GM06990 (cell line): Measurements from ENCODE around the gene AQP7.
"Not testable (repeated sequence)": the region's sequence is repeated elsewhere in the genome, so short reads cannot be mapped to it uniquely, and the experiment has no call there.

Experiments used
- DNase-seq: peaks from one replicate; pipeline ENCODE4 v3.0.0-alpha.2; 2011; ENCODE audit not compliant: insufficient read length; ENCODE audit errors: extremely low read depth
- H3K27me3 ChIP-seq: replicated peaks from 2 replicates; pipeline ENCODE4 v1.6.0; 2011; ENCODE audit warnings: low read length; ENCODE audit not compliant: control insufficient read depth, insufficient read depth
- H3K36me3 ChIP-seq: 2 replicates; pipeline ENCODE4 v1.5.1; 2011; ENCODE audit warnings: low read length; ENCODE audit not compliant: control insufficient read depth, insufficient read depth
- H3K4me3 ChIP-seq: replicated peaks from 2 replicates; pipeline ENCODE4 v1.5.1; 2011; ENCODE audit warnings: low read depth, mild to moderate bottlenecking, control low read depth, low read length
- TF ChIP-seq, protein P1 (sequence below): IDR thresholded peaks from 2 replicates; pipeline ENCODE4 v1.5.1; 2011; ENCODE audit warnings: low read length, control low read depth, mild to moderate bottlenecking, inconsistent platforms; ENCODE audit not compliant: insufficient read depth, poor library complexity, severe bottlenecking

AQP7 gene

GRCh38 chr9:33382397-33382796 is 20.0 kb downstream of the AQP7 start:
- H3K4me3 ChIP-seq, H3K27me3 ChIP-seq, DNase-seq, H3K36me3 ChIP-seq: not testable (repeated sequence)

- Histone ChIP-seq H3K4me3 (no peak overlapping the region), H3K27me3 (no peaks in the 10 kb centered on the region), H3K36me3 (no peaks in the 10 kb centered on the region)
- no peak for DNase-seq
- TF ChIP-seq, protein P1, sequence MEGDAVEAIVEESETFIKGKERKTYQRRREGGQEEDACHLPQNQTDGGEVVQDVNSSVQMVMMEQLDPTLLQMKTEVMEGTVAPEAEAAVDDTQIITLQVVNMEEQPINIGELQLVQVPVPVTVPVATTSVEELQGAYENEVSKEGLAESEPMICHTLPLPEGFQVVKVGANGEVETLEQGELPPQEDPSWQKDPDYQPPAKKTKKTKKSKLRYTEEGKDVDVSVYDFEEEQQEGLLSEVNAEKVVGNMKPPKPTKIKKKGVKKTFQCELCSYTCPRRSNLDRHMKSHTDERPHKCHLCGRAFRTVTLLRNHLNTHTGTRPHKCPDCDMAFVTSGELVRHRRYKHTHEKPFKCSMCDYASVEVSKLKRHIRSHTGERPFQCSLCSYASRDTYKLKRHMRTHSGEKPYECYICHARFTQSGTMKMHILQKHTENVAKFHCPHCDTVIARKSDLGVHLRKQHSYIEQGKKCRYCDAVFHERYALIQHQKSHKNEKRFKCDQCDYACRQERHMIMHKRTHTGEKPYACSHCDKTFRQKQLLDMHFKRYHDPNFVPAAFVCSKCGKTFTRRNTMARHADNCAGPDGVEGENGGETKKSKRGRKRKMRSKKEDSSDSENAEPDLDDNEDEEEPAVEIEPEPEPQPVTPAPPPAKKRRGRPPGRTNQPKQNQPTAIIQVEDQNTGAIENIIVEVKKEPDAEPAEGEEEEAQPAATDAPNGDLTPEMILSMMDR = no peak
Measured at GRCh38 chr9:33381231-33381791, 21.1 kb downstream of the AQP7 start.

GRCh38 chr9:33380390-33381094 is 21.8 kb downstream of the AQP7 start:
- TF ChIP-seq, protein P1 = no peak
- Histone ChIP-seq H3K27me3 (no peaks in the 10 kb centered on the region), H3K36me3 (no peaks in the 10 kb centered on the region), H3K4me3 (no peak overlapping the region)
- DNase-seq = no peak

GRCh38 chr9:33379666-33380389 is 22.5 kb downstream of the AQP7 start:
- H3K36me3 ChIP-seq = no peaks in the 10 kb centered on the region
- no peak for DNase-seq
- no peak overlapping the region for H3K4me3 ChIP-seq
- TF ChIP-seq, protein P1 = no peak
- no peaks in the 10 kb centered on the region for H3K27me3 ChIP-seq

DNA sequence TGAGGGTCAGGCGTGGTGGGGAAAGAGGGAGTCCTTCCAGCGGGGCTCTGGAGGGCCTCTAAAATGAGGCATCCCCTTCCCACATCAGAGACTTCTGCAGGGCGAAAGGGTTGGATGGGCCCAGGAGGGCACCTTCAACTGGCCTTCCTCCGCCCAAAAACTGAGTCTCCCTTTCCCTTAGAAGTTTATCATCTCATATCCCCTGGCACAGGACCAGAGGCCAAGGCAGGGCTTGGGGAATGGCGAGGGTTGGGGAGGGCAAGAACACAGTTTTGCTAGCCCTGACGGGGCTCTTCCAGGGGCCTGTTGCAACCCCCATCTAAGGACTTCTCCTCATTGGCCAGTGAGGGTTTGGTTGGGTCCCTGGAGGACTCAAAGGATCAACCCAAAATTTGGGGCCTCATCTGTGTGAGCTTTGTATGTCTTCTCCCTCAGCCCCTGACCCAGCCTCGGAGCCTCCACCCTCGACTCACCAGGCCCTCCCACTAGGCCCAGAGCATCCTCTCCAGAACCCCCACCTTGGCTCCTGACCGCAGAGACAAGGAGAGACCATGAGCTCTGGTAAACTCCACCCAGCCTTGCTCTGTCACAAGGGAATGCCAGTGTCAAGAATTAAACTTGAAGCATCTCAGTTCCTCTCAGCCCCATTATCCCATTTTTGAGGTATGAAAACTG is 24.1 kb downstream of the AQP7 start:
- peaks cover 2% of the 10 kb centered on the region; the same call in 1 of the 2 replicates for H3K36me3 ChIP-seq
- no peak for DNase-seq
- TF ChIP-seq, protein P1 = no peak
- H3K27me3 ChIP-seq = no peaks in the 10 kb centered on the region
- H3K4me3 ChIP-seq = no peak overlapping the region

DNA sequence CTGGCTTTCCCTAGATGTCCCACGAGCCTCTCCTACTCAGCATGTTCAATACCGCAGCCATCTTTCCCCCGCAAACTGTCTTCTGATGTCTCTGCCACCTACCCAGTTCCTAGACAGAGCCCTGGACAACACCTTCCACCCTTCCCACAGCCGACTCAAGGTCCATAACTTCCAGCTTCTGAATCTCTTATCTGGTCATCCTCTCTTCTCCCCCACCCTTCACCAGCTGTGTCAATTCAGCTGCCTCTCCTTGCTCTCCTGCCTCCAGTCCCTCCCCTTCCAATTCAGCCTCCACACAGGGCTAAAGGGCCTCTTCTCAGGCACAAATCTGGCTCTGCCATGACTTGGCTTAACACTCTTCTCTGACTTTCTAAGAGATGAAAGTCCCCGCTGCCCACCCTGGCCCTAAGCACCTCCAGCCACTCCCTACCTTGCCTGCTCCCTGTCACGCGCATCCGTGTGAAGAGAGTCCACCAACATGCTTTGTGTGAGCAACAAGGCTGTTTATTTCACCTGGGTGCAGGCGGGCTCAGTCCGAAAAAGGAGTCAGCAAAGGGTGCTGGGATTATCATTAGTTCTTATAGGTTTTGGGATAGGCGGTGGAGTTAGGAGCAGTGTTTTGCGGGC is 25.2 kb downstream of the AQP7 start:
- Histone ChIP-seq H3K36me3 (peaks cover 10% of the 10 kb centered on the region), H3K27me3 (no peaks in the 10 kb centered on the region), H3K4me3 (no peak overlapping the region)
- DNase-seq = no peak
- TF ChIP-seq, protein P1 = no peak
